ENCODE results near the gene ZNRF3.

The ZNRF3 gene

GRCh38 chr22:28981818-28982499 is 98.6 kb downstream of the ZNRF3 start:
- no peak for TF ChIP-seq CTCF (IDR thresholded peaks at IDR 0.05)

GRCh38 chr22:28983190-28983589 is 99.8 kb downstream of the ZNRF3 start:
- no peak for TF ChIP-seq CTCF (IDR thresholded peaks at IDR 0.05)

- TF ChIP-seq CTCF (IDR thresholded peaks at IDR 0.05) = no peak
Observed at GRCh38 chr22:28983788-28984441, 100.5 kb downstream of the ZNRF3 start.

- no peak for TF ChIP-seq CTCF (IDR thresholded peaks at IDR 0.05)
Observed at GRCh38 chr22:28984482-28985158, 101.2 kb downstream of the ZNRF3 start.

GRCh38 chr22:28985581-28986290 is 102.4 kb downstream of the ZNRF3 start:
- TF ChIP-seq CTCF (IDR thresholded peaks at IDR 0.05) = no peak

- TF ChIP-seq CTCF (IDR thresholded peaks at IDR 0.05) = no peak
Observed at GRCh38 chr22:28986366-28986765, 103.0 kb downstream of the ZNRF3 start.

GRCh38 chr22:28988457-28988856 is 105.1 kb downstream of the ZNRF3 start:
- TF ChIP-seq CTCF (IDR thresholded peaks at IDR 0.05) = no peak
